HEK293T (cell line): ENCODE measurements around the gene CNOT11.

Experiments used
- BHLHE40 ChIP-seq: fragments of 450-650 bp; IDR thresholded peaks from 2 replicates; pipeline ENCODE4 v1.6.1; 2016; ENCODE audit warnings: mild to moderate bottlenecking, moderate library complexity, borderline replicate concordance
- FOXM1 ChIP-seq: fragments of 450-650 bp; IDR thresholded peaks from 2 replicates; pipeline ENCODE4 v1.6.1; 2017; ENCODE audit warnings: mild to moderate bottlenecking, borderline replicate concordance
- SP1 ChIP-seq: fragments of 450-650 bp; IDR thresholded peaks from 2 replicates; pipeline ENCODE4 v1.6.1; 2017

GRCh38 chr2:101258804-101259203 is 6.1 kb downstream of the CNOT11 start:
- TF ChIP-seq FOXM1 = no peak
- TF ChIP-seq SP1 = no peak
- TF ChIP-seq BHLHE40 = no peak
